GM19035 (cell line): ENCODE results near the gene DCK.
"Not testable (repeated sequence)": the region's sequence is repeated elsewhere in the genome, so short reads cannot be mapped to it uniquely, and the experiment has no call there.

ENCODE experiments used
- ATAC-seq: cut with Tn5 transposase; IDR thresholded peaks from one replicate; pipeline ENCODE4 v1.9.1; 2021; ENCODE audit not compliant: unreplicated experiment

Gene DCK

DNA sequence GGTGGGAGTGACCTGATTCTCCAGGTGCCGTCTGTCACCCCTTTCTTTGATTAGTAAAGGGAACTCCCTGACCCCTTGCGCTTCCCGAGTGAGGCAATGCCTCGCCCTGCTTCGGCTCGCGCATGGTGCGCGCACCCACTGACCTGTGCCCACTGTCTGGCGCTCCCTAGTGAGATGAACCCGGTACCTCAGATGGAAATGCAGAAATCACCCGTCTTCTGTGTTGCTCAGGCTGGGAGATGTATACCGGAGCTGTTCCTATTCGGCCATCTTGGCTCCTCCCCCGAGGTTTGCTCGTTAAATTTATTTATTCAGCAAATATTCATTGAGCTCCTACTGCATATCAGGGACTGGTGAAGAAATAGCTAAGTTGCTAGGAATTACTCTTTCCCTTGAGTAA, 66.1 kb downstream of the DCK start:
- not testable (repeated sequence) for ATAC-seq

DNA sequence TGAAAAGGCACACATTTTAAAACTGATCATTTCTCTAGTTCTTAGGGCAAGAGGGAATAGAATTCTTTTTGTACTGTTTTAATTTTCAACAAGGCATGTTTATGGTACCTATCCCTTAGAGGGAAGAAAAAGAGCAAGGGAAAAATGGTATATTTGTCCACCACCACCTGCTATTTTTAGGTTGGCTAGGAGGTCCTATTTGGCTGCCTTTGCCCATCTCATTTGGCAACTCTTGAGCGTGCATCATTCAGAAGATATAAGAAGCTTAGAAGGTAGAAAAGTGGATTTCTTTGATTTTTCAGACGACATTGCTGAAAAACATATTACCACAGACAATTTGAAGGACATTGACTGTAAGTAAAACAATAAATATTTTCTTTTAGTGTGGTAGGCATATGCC, 69.0 kb downstream of the DCK start:
- ATAC-seq, result no peak

- no peak for ATAC-seq
Observed at GRCh38 chr4:71063711-71064110, 70.3 kb downstream of the DCK start.

DNA sequence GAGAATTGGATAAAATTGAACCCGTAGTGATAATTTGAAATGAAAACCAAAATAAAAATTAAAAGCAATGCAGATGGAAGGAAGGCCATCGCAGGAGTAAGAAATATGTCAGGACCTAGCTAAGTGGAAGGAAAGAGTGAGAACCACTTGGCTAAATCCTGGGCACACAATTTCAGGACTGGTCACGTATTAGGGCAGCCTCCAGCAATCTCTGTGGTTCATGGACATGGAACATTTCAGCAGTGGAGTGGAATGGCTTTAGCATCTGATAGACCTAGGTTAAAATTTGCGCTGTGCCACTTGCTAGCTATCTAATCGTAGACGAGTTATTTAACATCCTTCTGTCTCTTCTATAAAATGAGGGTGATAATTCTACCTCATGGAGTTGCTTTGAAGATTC, 71.1 kb downstream of the DCK start:
- ATAC-seq, result no peak

- no peak for ATAC-seq
Observed at GRCh38 chr4:71065991-71066510, 72.6 kb downstream of the DCK start.

GRCh38 chr4:71066737-71067716, 73.6 kb downstream of the DCK start:
- no peak for ATAC-seq

DNA sequence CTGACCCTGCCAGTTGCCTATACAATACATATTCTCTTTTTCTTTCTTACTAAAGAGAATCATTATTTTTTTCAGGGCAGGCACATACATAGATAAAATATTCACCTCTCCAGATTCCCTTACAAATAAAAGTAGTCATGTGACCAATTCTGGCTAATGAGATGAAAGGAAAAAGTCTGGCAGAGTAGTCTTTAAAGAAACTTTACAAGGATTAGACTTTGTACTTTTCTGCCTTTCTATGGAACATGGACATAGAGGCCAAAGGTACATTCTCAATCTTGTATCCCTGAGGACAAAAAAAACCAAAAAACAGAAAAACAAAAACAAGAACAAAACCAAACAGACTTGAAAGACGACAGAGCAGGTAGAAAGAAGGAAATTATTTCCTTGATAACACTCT, 75.6 kb downstream of the DCK start:
- no peak for ATAC-seq

GRCh38 chr4:71070015-71070414, 76.6 kb downstream of the DCK start:
- ATAC-seq, result no peak

- no peak for ATAC-seq
Observed at GRCh38 chr4:71074452-71075299, 81.2 kb downstream of the DCK start.
